Astrocyte (in vitro differentiated cells and primary cell): ENCODE data around the gene TP53RK. TPM values are rescaled to one million over a fixed set of nuclear protein-coding genes. Genes with fewer than 3 reads are reported as not detected.

Experiments
- DNase-seq: peaks from one replicate; pipeline ENCODE4 v3.0.0-alpha.2; 2010; ENCODE audit warnings: low read depth
- FAIRE-seq: peaks from 2 replicates; lab custom pipeline; 2011; peaks lifted over from hg19 to GRCh38; lab: Jason Lieb, UNC
- H2AFZ ChIP-seq: 2 replicates; pipeline ENCODE4 v1.6.0; 2012; ENCODE audit warnings: low read depth, low read length, inconsistent platforms
- H3K27ac ChIP-seq: 2 replicates; pipeline ENCODE4 v1.5.1; 2011; ENCODE audit warnings: low read depth, low read length, inconsistent platforms
- H3K27me3 ChIP-seq: 2 replicates; pipeline ENCODE4 v1.6.0; 2011; ENCODE audit warnings: low read length, inconsistent platforms; ENCODE audit not compliant: insufficient read depth
- H3K36me3 ChIP-seq: 2 replicates; pipeline ENCODE4 v1.5.1; 2011; ENCODE audit warnings: low read length, inconsistent platforms; ENCODE audit not compliant: insufficient read depth
- H3K4me1 ChIP-seq: 2 replicates; pipeline ENCODE4 v1.5.1; 2011; ENCODE audit warnings: low read length, inconsistent platforms; ENCODE audit not compliant: insufficient read depth
- H3K4me2 ChIP-seq: 2 replicates; pipeline ENCODE4 v1.6.0; 2012; ENCODE audit warnings: low read length, inconsistent platforms
- H3K4me3 ChIP-seq: 2 replicates; pipeline ENCODE4 v1.5.1; 2011; ENCODE audit warnings: low read depth, mild to moderate bottlenecking, low read length, inconsistent platforms; ENCODE audit not compliant: insufficient read depth
- H3K79me2 ChIP-seq: 2 replicates; pipeline ENCODE4 v1.6.0; 2012; ENCODE audit warnings: mild to moderate bottlenecking, low read length, inconsistent platforms; ENCODE audit not compliant: insufficient read depth
- H3K9ac ChIP-seq: 2 replicates; pipeline ENCODE4 v1.6.0; 2012; ENCODE audit warnings: mild to moderate bottlenecking, low read length, inconsistent platforms
- H3K9me3 ChIP-seq: 2 replicates; pipeline ENCODE4 v1.5.1; 2012; ENCODE audit warnings: low read depth, mild to moderate bottlenecking, low read length, inconsistent platforms; ENCODE audit not compliant: insufficient read depth
- H4K20me1 ChIP-seq: 2 replicates; pipeline ENCODE4 v1.6.0; 2012; ENCODE audit warnings: low read length, inconsistent platforms; ENCODE audit not compliant: insufficient read depth
- H3K27ac Mint-ChIP-seq: one replicate; pipeline ENCODE4 v1.8.0; 2021; ENCODE audit warnings: mild to moderate bottlenecking, mixed read lengths; ENCODE audit not compliant: unreplicated experiment
- H3K27me3 Mint-ChIP-seq: one replicate; pipeline ENCODE4 v1.8.0; 2021; ENCODE audit warnings: low read depth, mixed read lengths; ENCODE audit not compliant: unreplicated experiment
- H3K36me3 Mint-ChIP-seq: one replicate; pipeline ENCODE4 v1.8.0; 2021; ENCODE audit warnings: low read depth, mixed read lengths; ENCODE audit not compliant: unreplicated experiment
- H3K4me1 Mint-ChIP-seq: one replicate; pipeline ENCODE4 v1.8.0; 2021; ENCODE audit warnings: low read depth, mixed read lengths; ENCODE audit not compliant: unreplicated experiment
- H3K4me3 Mint-ChIP-seq: one replicate; pipeline ENCODE4 v1.8.0; 2021; ENCODE audit warnings: mild to moderate bottlenecking, moderate library complexity, mixed read lengths; ENCODE audit not compliant: unreplicated experiment
- H3K9me3 Mint-ChIP-seq: one replicate; pipeline ENCODE4 v1.8.0; 2021; ENCODE audit warnings: mild to moderate bottlenecking, mixed read lengths; ENCODE audit not compliant: unreplicated experiment
- CTCF ChIP-seq: IDR thresholded peaks from 2 replicates; pipeline ENCODE4 v1.5.1; 2011; ENCODE audit warnings: low read depth, mild to moderate bottlenecking, inconsistent platforms, low read length, moderate library complexity; ENCODE audit not compliant: insufficient read depth
- EZH2 ChIP-seq: IDR thresholded peaks from 2 replicates; pipeline ENCODE4 v1.6.1; 2012; ENCODE audit warnings: mild to moderate bottlenecking, low read length, inconsistent platforms; ENCODE audit not compliant: insufficient read depth
- total RNA-seq: library from RNA; stranded (reverse); gene quantifications from 2 replicates; pipeline ENCODE4 v1.2.1, GENCODE V29; 2021

The TP53RK gene
- total RNA-seq, 1 donor from 2014 or later = 16.0 TPM

GRCh38 chr20:46637427-46638133, 51.7 kb downstream of the TP53RK start:
- Histone ChIP-seq H3K4me3 (no peak overlapping the region), H2AFZ (no peak overlapping the region), H3K27ac (no peak overlapping the region), H3K9me3 (no peaks in the 10 kb centered on the region), H3K36me3 (no peaks in the 10 kb centered on the region), H3K9ac (no peak overlapping the region), H3K4me1 (no peaks in the 10 kb centered on the region), H3K79me2 (no peaks in the 10 kb centered on the region), H4K20me1 (no peaks in the 10 kb centered on the region), H3K4me2 (no peak overlapping the region), H3K27me3 (no peaks in the 10 kb centered on the region)
- no peak for DNase-seq
- Mint-ChIP-seq H3K4me3 (no peak overlapping the region), H3K9me3 (peaks cover 12% of the 10 kb centered on the region), H3K36me3 (peaks cover 4% of the 10 kb centered on the region), H3K27ac (no peak overlapping the region), H3K4me1 (peaks cover 1% of the 10 kb centered on the region), H3K27me3 (peaks cover 21% of the 10 kb centered on the region)
- TF ChIP-seq CTCF = no peak
- TF ChIP-seq EZH2 = no peak
- no peak for FAIRE-seq

DNA sequence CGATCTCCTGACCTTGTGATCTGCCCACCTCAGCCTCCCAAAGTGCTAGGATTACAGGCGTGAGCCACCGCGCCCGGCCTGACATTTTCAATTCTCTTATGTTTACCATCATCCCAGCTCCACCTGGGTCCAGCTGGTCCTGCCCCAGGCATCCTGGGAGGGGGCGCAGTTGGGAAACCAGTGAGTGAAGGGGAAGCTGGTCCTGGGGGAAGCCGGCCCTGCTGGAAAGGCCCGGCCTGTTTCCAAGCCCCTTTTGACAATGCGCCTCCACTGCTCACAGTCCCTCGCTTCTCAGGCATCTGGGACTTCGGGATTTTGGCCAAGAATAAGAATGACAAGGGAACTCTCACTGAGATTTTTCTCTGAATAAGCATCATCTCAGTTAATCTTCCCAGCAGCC, 52.2 kb downstream of the TP53RK start:
- no peak for DNase-seq
- no peaks in the 10 kb centered on the region for H3K9me3 ChIP-seq
- no peak overlapping the region for H3K4me3 ChIP-seq
- H3K27ac Mint-ChIP-seq = no peak overlapping the region
- H3K36me3 ChIP-seq = no peaks in the 10 kb centered on the region
- H2AFZ ChIP-seq = no peak overlapping the region
- no peak overlapping the region for H3K27ac ChIP-seq
- no peaks in the 10 kb centered on the region for H3K27me3 ChIP-seq
- no peak overlapping the region for H3K9ac ChIP-seq
- H3K36me3 Mint-ChIP-seq = peaks cover 4% of the 10 kb centered on the region
- no peak overlapping the region for H3K4me3 Mint-ChIP-seq
- peaks cover 18% of the 10 kb centered on the region for H3K27me3 Mint-ChIP-seq
- no peak for FAIRE-seq
- no peak overlapping the region for H3K4me2 ChIP-seq
- H3K4me1 ChIP-seq = no peaks in the 10 kb centered on the region
- H3K9me3 Mint-ChIP-seq = peaks cover 12% of the 10 kb centered on the region
- no peaks in the 10 kb centered on the region for H4K20me1 ChIP-seq
- TF ChIP-seq EZH2 = no peak
- H3K79me2 ChIP-seq = no peaks in the 10 kb centered on the region
- H3K4me1 Mint-ChIP-seq = peaks cover 1% of the 10 kb centered on the region

- FAIRE-seq (no peak), DNase-seq (no peak)
- H3K9me3 ChIP-seq = no peaks in the 10 kb centered on the region
- Mint-ChIP-seq H3K27ac (no peak overlapping the region), H3K4me1 (peaks cover 1% of the 10 kb centered on the region), H3K36me3 (peaks cover 4% of the 10 kb centered on the region), H3K27me3 (peaks cover 18% of the 10 kb centered on the region), H3K4me3 (no peak overlapping the region), H3K9me3 (peaks cover 12% of the 10 kb centered on the region)
- H3K9ac ChIP-seq = no peak overlapping the region
- TF ChIP-seq CTCF = no peak
- no peak for TF ChIP-seq EZH2
- H3K27ac ChIP-seq = no peak overlapping the region
- no peaks in the 10 kb centered on the region for H4K20me1 ChIP-seq
- H3K27me3 ChIP-seq = no peaks in the 10 kb centered on the region
- H3K4me1 ChIP-seq = no peaks in the 10 kb centered on the region
- H3K36me3 ChIP-seq = no peaks in the 10 kb centered on the region
- H3K4me2 ChIP-seq = no peak overlapping the region
- H3K4me3 ChIP-seq = no peak overlapping the region
- no peaks in the 10 kb centered on the region for H3K79me2 ChIP-seq
- H2AFZ ChIP-seq = no peak overlapping the region
Measured at GRCh38 chr20:46636514-46636913, 52.7 kb downstream of the TP53RK start.
